ENCODE measurements around the gene NFATC3. TPM values are rescaled to one million over a fixed set of nuclear protein-coding genes. Genes with fewer than 3 reads are reported as not detected.
"Not testable (repeated sequence)": the region's sequence is repeated elsewhere in the genome, so short reads cannot be mapped to it uniquely, and the experiment has no call there.

Gene NFATC3
- total RNA-seq, 1 experiment from 2014 or later = 43.9 TPM

- peaks cover 47% of the 10 kb centered on the region for H3K4me1 Mint-ChIP-seq (ENCODE audit: low read depth, unreplicated experiment)
- H3K4me3 ChIP-seq (ENCODE audit: low read depth, low read length) = no peak overlapping the region
- H3K4me3 Mint-ChIP-seq (ENCODE audit: unreplicated experiment) = peak overlapping the region; percentile 5
Observed at GRCh38 chr16:68090130-68090529, 5.0 kb downstream of the NFATC3 start.

GRCh38 chr16:68090533-68090932 is 5.4 kb downstream of the NFATC3 start:
- no TSS peak for BruUV-seq (replicated peaks)
- ChIA-PET POLR2A (no interaction called here), CTCF (no interaction called here)
- Histone ChIP-seq H3K9me3 (no peaks in the 10 kb centered on the region), H3K27me3 (replicated peaks; ENCODE audit: control insufficient read depth, insufficient read depth, low read length) (no peaks in the 10 kb centered on the region; the same call in 1 of the 2 replicates), H3K4me1 (peaks cover 24% of the 10 kb centered on the region), H3K36me3 (ENCODE audit: control insufficient read depth, insufficient read depth, low read length) (no peaks in the 10 kb centered on the region), H3K4me3 (ENCODE audit: low read depth, low read length) (no peak overlapping the region)
- peaks cover 47% of the 10 kb centered on the region for H3K4me1 Mint-ChIP-seq (ENCODE audit: low read depth, unreplicated experiment)
- H3K9me3 Mint-ChIP-seq (ENCODE audit: unreplicated experiment) = no peaks in the 10 kb centered on the region
- TF ChIP-seq CTCF (IDR thresholded peaks at IDR 0.05; ENCODE audit: insufficient read depth in 1 of 2, low read depth in 1 of 2, low read length in 1 of 2, severe bottlenecking in 1 of 2, unreplicated experiment in 1 of 2) = no peak
- no peak for DNase-seq
- intact Hi-C loops (cut with micrococcal nuclease; ENCODE audit: unreplicated experiment) = no loop called here
- H3K36me3 Mint-ChIP-seq (ENCODE audit: insufficient read depth, unreplicated experiment) = peaks cover 2% of the 10 kb centered on the region
- peak overlapping the region; percentile 5 for H3K4me3 Mint-ChIP-seq (ENCODE audit: unreplicated experiment)
- H3K27ac Mint-ChIP-seq (ENCODE audit: unreplicated experiment) = no peak overlapping the region
- peaks cover 3% of the 10 kb centered on the region for H3K27me3 Mint-ChIP-seq (ENCODE audit: insufficient read depth, unreplicated experiment)

More at GRCh38 chr16:68090130-68090529, 5.0 kb downstream of the NFATC3 start:
- H3K36me3 Mint-ChIP-seq (ENCODE audit: insufficient read depth, unreplicated experiment) = peaks cover 6% of the 10 kb centered on the region
- peaks cover 3% of the 10 kb centered on the region for H3K27me3 Mint-ChIP-seq (ENCODE audit: insufficient read depth, unreplicated experiment)
- TF ChIP-seq CTCF (IDR thresholded peaks at IDR 0.05; ENCODE audit: insufficient read depth in 1 of 2, low read depth in 1 of 2, low read length in 1 of 2, severe bottlenecking in 1 of 2, unreplicated experiment in 1 of 2) = no peak
- H3K9me3 ChIP-seq = no peaks in the 10 kb centered on the region
- no peaks in the 10 kb centered on the region for H3K36me3 ChIP-seq (ENCODE audit: control insufficient read depth, insufficient read depth, low read length)
- BruUV-seq (replicated peaks) = no TSS peak
- peaks cover 24% of the 10 kb centered on the region for H3K4me1 ChIP-seq
- no peak overlapping the region for H3K27ac Mint-ChIP-seq (ENCODE audit: unreplicated experiment)
- no peaks in the 10 kb centered on the region; the same call in 1 of the 2 replicates for H3K27me3 ChIP-seq (replicated peaks; ENCODE audit: control insufficient read depth, insufficient read depth, low read length)
- no peaks in the 10 kb centered on the region for H3K9me3 Mint-ChIP-seq (ENCODE audit: unreplicated experiment)
- intact Hi-C loops (cut with micrococcal nuclease; ENCODE audit: unreplicated experiment) = no loop called here
- CTCF ChIA-PET = no interaction called here
- DNase-seq = no peak
- POLR2A ChIA-PET = interaction anchor here (0.6 kb wide), 1 partner anchor 27 kb away, joined by 3 read pairs; no protein-coding TSS in a partner anchor

DNA sequence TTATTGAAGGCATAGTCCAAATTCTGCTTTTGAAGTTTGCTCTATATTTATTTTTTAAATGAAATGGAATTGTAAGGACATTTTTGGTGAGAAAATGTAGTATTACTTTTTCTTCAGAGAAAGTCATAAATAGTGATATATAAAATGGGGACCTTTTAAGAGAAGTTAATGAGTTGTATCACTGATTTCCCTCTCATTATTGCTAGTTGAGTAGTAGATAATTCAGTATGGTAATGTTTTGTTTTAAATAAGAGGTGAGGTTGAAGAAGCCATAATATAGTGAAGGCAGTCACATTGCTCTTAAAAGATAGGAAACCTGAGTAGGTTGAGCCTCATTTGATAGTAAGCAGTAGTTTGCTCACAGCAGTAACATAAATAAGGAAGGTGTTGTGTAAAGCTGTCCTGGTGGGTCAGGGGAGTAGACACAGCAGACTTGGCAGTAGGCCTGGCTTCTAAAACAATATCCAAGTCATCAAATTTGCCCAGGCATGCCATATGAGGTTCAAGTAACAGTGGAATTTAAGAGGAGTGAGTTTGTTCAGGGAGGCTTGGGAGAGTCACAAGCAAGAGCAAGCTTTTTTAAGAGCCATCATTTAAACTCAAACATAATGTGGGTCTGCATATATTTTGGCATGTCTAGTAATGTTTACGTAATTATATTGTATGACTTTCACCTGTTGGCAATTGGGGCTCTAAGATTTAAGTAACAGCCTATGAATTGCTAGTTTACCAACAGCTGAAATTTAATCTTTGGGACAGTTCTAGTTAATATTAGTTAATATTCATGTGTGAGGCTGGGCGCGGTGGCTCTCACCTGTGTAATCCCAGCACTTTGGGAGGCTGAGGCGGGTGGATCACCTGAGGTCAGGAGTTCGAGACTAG is 6.5 kb downstream of the NFATC3 start:
- Histone ChIP-seq H3K4me1 (peaks cover 29% of the 10 kb centered on the region), H3K9me3 (no peaks in the 10 kb centered on the region), H3K4me3 (ENCODE audit: low read depth, low read length) (no peak overlapping the region), H3K27me3 (replicated peaks; ENCODE audit: control insufficient read depth, insufficient read depth, low read length) (no peaks in the 10 kb centered on the region; the same call in 1 of the 2 replicates), H3K36me3 (ENCODE audit: control insufficient read depth, insufficient read depth, low read length) (no peaks in the 10 kb centered on the region)
- no TSS peak for BruUV-seq (replicated peaks)
- Mint-ChIP-seq H3K4me1 (ENCODE audit: low read depth, unreplicated experiment) (peaks cover 48% of the 10 kb centered on the region), H3K27me3 (ENCODE audit: insufficient read depth, unreplicated experiment) (peaks cover 3% of the 10 kb centered on the region), H3K4me3 (ENCODE audit: unreplicated experiment) (no peak overlapping the region), H3K27ac (ENCODE audit: unreplicated experiment) (no peak overlapping the region), H3K9me3 (ENCODE audit: unreplicated experiment) (no peaks in the 10 kb centered on the region), H3K36me3 (ENCODE audit: insufficient read depth, unreplicated experiment) (no peaks in the 10 kb centered on the region)
- intact Hi-C loops (cut with micrococcal nuclease; ENCODE audit: unreplicated experiment) = no loop called here
- ChIA-PET POLR2A (no interaction called here), CTCF (interaction anchor here (0.6 kb wide), 2 partner anchors 74 to 166 kb away, joined by 3 read pairs; no protein-coding TSS in a partner anchor)
- DNase-seq = no peak
- no peak for TF ChIP-seq CTCF (IDR thresholded peaks at IDR 0.05; ENCODE audit: insufficient read depth in 1 of 2, low read depth in 1 of 2, low read length in 1 of 2, severe bottlenecking in 1 of 2, unreplicated experiment in 1 of 2)

DNA sequence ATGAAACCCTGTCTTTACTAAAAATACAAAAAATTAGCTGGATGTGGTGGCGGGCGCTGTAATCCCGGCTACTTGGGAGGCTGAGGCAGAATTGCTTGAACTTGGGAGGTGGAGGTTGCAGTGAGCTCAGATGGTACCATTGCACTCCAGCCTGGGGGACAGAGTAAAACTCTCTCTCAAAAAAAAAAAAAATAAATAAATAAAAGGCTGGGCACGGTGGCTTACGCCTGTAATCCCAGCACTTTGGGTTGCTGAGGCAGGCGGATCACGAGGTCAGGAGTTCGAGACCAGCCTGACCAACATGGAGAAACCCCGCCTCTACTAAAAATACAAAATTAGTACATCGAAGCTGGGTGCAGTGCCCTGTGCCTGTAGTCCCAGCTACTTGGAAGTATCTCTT is 7.1 kb downstream of the NFATC3 start:
- H3K36me3 ChIP-seq (ENCODE audit: control insufficient read depth, insufficient read depth, low read length); H3K27me3 ChIP-seq (replicated peaks; ENCODE audit: control insufficient read depth, insufficient read depth, low read length); POLR2A ChIA-PET; H3K27ac Mint-ChIP-seq (ENCODE audit: unreplicated experiment); H3K4me3 Mint-ChIP-seq (ENCODE audit: unreplicated experiment); intact Hi-C loops (cut with micrococcal nuclease; ENCODE audit: unreplicated experiment); H3K27me3 Mint-ChIP-seq (ENCODE audit: insufficient read depth, unreplicated experiment); H3K9me3 Mint-ChIP-seq (ENCODE audit: unreplicated experiment); H3K36me3 Mint-ChIP-seq (ENCODE audit: insufficient read depth, unreplicated experiment); BruUV-seq (replicated peaks); H3K4me3 ChIP-seq (ENCODE audit: low read depth, low read length); H3K9me3 ChIP-seq; DNase-seq: not testable (repeated sequence)
- peaks cover 49% of the 10 kb centered on the region for H3K4me1 Mint-ChIP-seq (ENCODE audit: low read depth, unreplicated experiment)
- H3K4me1 ChIP-seq = peaks cover 36% of the 10 kb centered on the region
- CTCF ChIA-PET = interaction anchor here (0.6 to 2.0 kb wide), 3 partner anchors 37 to 165 kb away, joined by 3 to 7 read pairs (median 3); no protein-coding TSS in a partner anchor
